ENCODE results near the gene FILIP1L. TPM values are rescaled to one million over a fixed set of nuclear protein-coding genes. Genes with fewer than 3 reads are reported as not detected.
A peak's percentile ranks its signal among the peaks of the same experiment; 100 is the strongest.

FILIP1L gene
- total RNA-seq, 4 donors from 2014 or later, result 4.4 to 17.7 (median 13.2) TPM

- no peak overlapping the region for H3K27ac ChIP-seq
- 88 to 89% methylated on average over 2 of the region's 2 CpGs for WGBS, 2 donors
- DNase-seq, result no peak
- no peaks in the 10 kb centered on the region for H3K27me3 ChIP-seq
- H3K9me3 ChIP-seq, result no peaks in the 10 kb centered on the region
- intact Hi-C loops (cut with DNase I), result no loop called here
- H3K4me3 ChIP-seq (replicated peaks in 1 of 3), result no peak overlapping the region
- TF ChIP-seq CTCF (IDR thresholded peaks at IDR 0.05) (no peak), POLR2A (IDR thresholded peaks at IDR 0.05) (no peak)
- peaks cover 0 to 7% of the 10 kb centered on the region in 2 donors for H3K4me1 ChIP-seq
- H3K36me3 ChIP-seq, result no peaks in the 10 kb centered on the region
Observed at GRCh38 chr3:100157685-100158084, 43.4 kb upstream of the FILIP1L start.

- no peak overlapping the region for H3K4me3 ChIP-seq (replicated peaks in 1 of 3)
- no peaks in the 10 kb centered on the region for H3K27me3 ChIP-seq
- intact Hi-C loops (cut with DNase I), result no loop called here
- no peaks in the 10 kb centered on the region for H3K9me3 ChIP-seq
- no peaks in the 10 kb centered on the region for H3K36me3 ChIP-seq
- TF ChIP-seq POLR2A (IDR thresholded peaks at IDR 0.05) (no peak), CTCF (IDR thresholded peaks at IDR 0.05) (no peak)
- no peak for DNase-seq
- no peak overlapping the region for H3K27ac ChIP-seq
- no peaks in the 10 kb centered on the region for H3K4me1 ChIP-seq
Observed at GRCh38 chr3:100155590-100155989, 41.3 kb upstream of the FILIP1L start.

- no peak for TF ChIP-seq CTCF (IDR thresholded peaks at IDR 0.05)
- no peak for TF ChIP-seq POLR2A (IDR thresholded peaks at IDR 0.05)
- Histone ChIP-seq H3K27ac (no peak overlapping the region), H3K27me3 (no peaks in the 10 kb centered on the region), H3K36me3 (no peaks in the 10 kb centered on the region), H3K9me3 (no peaks in the 10 kb centered on the region), H3K4me3 (replicated peaks in 1 of 3) (no peak overlapping the region), H3K4me1 (no peaks in the 10 kb centered on the region)
- DNase-seq, result no peak
- intact Hi-C loops (cut with DNase I), result no loop called here
Observed at GRCh38 chr3:100155128-100155527, 40.8 kb upstream of the FILIP1L start.

GRCh38 chr3:100154171-100154570, 39.9 kb upstream of the FILIP1L start:
- peaks cover 0 to 8% of the 10 kb centered on the region in 2 donors for H3K4me1 ChIP-seq
- no peaks in the 10 kb centered on the region for H3K9me3 ChIP-seq
- no peak overlapping the region for H3K4me3 ChIP-seq (replicated peaks in 1 of 3)
- H3K36me3 ChIP-seq, result no peaks in the 10 kb centered on the region
- intact Hi-C loops (cut with DNase I), result no loop called here
- H3K27me3 ChIP-seq, result no peaks in the 10 kb centered on the region
- H3K27ac ChIP-seq, result no peak overlapping the region
- DNase-seq, result no peak
- WGBS, 2 donors, result 96 to 97% methylated on average over 1 of the region's 1 CpG
- TF ChIP-seq POLR2A (IDR thresholded peaks at IDR 0.05) (no peak), CTCF (IDR thresholded peaks at IDR 0.05) (no peak)

GRCh38 chr3:100151024-100151707, 36.9 kb upstream of the FILIP1L start:
- intact Hi-C loops (cut with DNase I), result no loop called here
- Histone ChIP-seq H3K36me3 (no peaks in the 10 kb centered on the region), H3K4me3 (replicated peaks in 1 of 3) (no peak overlapping the region), H3K4me1 (peaks cover 0 to 8% of the 10 kb centered on the region in 2 donors), H3K9me3 (no peaks in the 10 kb centered on the region), H3K27ac (peak overlapping the region in 2 of 3 donors; percentile 38 to 40), H3K27me3 (no peaks in the 10 kb centered on the region)
- no peak for DNase-seq
- TF ChIP-seq CTCF (IDR thresholded peaks at IDR 0.05) (no peak), POLR2A (IDR thresholded peaks at IDR 0.05) (no peak)
- WGBS, 2 donors, result 82 to 85% methylated on average over 8 of the region's 8 CpGs

Measured in thyroid gland (tissue), 4 donors.